ENCODE measurements around the gene ZDHHC11.

DNA sequence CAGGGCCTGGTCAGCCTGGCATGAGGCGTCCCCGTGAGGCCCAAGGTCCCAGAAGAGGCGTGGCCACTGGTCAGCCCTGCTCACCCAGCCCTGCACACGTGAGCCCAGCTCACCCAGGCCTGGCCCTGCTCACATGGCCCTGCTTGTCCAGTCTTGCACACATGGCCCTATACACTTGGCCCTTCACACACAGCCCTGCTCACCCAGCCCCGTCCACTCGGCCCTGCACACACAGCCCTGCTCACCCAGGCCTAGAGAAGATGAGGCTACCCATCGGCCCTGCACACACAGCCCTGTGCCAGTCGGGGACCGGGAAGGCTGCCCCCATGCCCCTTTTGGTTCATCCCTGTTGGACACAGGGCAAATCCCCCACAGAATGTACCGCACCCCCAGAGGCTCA lies 94.6 kb downstream of the ZDHHC11 start:
- TF ChIP-seq, protein P1, sequence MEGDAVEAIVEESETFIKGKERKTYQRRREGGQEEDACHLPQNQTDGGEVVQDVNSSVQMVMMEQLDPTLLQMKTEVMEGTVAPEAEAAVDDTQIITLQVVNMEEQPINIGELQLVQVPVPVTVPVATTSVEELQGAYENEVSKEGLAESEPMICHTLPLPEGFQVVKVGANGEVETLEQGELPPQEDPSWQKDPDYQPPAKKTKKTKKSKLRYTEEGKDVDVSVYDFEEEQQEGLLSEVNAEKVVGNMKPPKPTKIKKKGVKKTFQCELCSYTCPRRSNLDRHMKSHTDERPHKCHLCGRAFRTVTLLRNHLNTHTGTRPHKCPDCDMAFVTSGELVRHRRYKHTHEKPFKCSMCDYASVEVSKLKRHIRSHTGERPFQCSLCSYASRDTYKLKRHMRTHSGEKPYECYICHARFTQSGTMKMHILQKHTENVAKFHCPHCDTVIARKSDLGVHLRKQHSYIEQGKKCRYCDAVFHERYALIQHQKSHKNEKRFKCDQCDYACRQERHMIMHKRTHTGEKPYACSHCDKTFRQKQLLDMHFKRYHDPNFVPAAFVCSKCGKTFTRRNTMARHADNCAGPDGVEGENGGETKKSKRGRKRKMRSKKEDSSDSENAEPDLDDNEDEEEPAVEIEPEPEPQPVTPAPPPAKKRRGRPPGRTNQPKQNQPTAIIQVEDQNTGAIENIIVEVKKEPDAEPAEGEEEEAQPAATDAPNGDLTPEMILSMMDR (conservative IDR thresholded peaks at IDR 0.05 in 1 of 2, IDR thresholded peaks at IDR 0.05 in 1 of 2; ENCODE audit: extremely low read depth in 1 of 2, insufficient read depth in 1 of 2, low read depth in 1 of 2, low read length in 2 of 2), result no peak
- no peak for TF ChIP-seq EZH2 (IDR thresholded peaks at IDR 0.05; ENCODE audit: borderline replicate concordance, low read length)
